Measurements from ENCODE around the gene ARMH3. TPM values are rescaled to one million over a fixed set of nuclear protein-coding genes. Genes with fewer than 3 reads are reported as not detected.

Gene ARMH3
- total and polyA plus RNA-seq, 8 donors: 3.5 to 29.0 (median 17.2) TPM

DNA sequence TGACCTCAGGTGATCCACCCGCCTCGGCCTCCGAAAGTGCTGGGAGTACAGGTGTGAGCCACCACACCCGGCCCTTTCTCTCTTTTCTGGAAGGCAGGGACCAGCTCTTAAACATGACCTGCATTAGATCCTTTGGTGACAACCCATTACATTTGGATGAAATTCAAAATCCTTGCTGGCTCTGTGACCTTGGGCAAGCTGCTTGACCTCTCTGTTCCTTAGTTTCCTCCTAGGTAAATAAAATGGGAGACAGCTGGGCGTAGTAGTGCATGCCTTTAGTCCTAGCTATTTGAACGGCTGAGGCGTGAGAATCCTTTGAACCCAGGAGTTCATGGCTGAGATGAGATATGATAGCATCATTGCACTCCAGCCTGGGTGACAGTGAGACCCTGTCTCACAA is 40.5 kb upstream of the ARMH3 start:
- TF ChIP-seq POLR2A (IDR thresholded peaks at IDR 0.05) (no peak), CTCF (IDR thresholded peaks at IDR 0.05) (no peak), EP300 (IDR thresholded peaks at IDR 0.05) (no peak), POLR2AphosphoS5 (IDR thresholded peaks at IDR 0.05) (no peak)
- peaks cover 0 to 5% (median 2%) of the 10 kb centered on the region in 4 donors for H3K36me3 ChIP-seq
- no peaks in the 10 kb centered on the region for H3K9me3 ChIP-seq
- no peak overlapping the region for H3K27ac ChIP-seq
- intact Hi-C loops (cut with DNase I; ENCODE audit: low total_unique reads): no loop called here
- 92 to 97% (median 92%) methylated on average over 7 of the region's 7 CpGs for WGBS, 5 donors
- no peaks in the 10 kb centered on the region for H3K4me1 ChIP-seq
- H3K4me3 ChIP-seq: no peak overlapping the region
- DNase-seq: no peak
- no peaks in the 10 kb centered on the region for H3K27me3 ChIP-seq

GRCh38 chr10:102090772-102091171 is 34.8 kb upstream of the ARMH3 start:
- WGBS, 5 donors: 54 to 69% (median 59%) methylated on average over 2 of the region's 2 CpGs

GRCh38 chr10:102086196-102086595 is 30.2 kb upstream of the ARMH3 start:
- H3K27me3 ChIP-seq: no peaks in the 10 kb centered on the region
- H3K9me3 ChIP-seq: no peaks in the 10 kb centered on the region
- no peaks in the 10 kb centered on the region for H3K36me3 ChIP-seq
- H3K4me3 ChIP-seq: no peak overlapping the region
- TF ChIP-seq CTCF (IDR thresholded peaks at IDR 0.05) (no peak), POLR2A (IDR thresholded peaks at IDR 0.05) (no peak), EP300 (IDR thresholded peaks at IDR 0.05) (no peak), POLR2AphosphoS5 (IDR thresholded peaks at IDR 0.05) (no peak)
- intact Hi-C loops (cut with DNase I; ENCODE audit: low total_unique reads): no loop called here
- no peak overlapping the region for H3K27ac ChIP-seq
- 92 to 97% (median 93%) methylated on average over 8 of the region's 8 CpGs for WGBS, 5 donors
- DNase-seq: no peak
- H3K4me1 ChIP-seq: no peaks in the 10 kb centered on the region

More at GRCh38 chr10:102090772-102091171, 34.8 kb upstream of the ARMH3 start:
- intact Hi-C loops (cut with DNase I; ENCODE audit: low total_unique reads): no loop called here
- DNase-seq: no peak
- Histone ChIP-seq H3K4me1 (no peaks in the 10 kb centered on the region), H3K9me3 (no peaks in the 10 kb centered on the region), H3K27me3 (no peaks in the 10 kb centered on the region), H3K36me3 (no peaks in the 10 kb centered on the region), H3K4me3 (no peak overlapping the region), H3K27ac (no peak overlapping the region)
- TF ChIP-seq CTCF (IDR thresholded peaks at IDR 0.05) (no peak), EP300 (IDR thresholded peaks at IDR 0.05) (no peak), POLR2A (IDR thresholded peaks at IDR 0.05) (no peak)

DNA sequence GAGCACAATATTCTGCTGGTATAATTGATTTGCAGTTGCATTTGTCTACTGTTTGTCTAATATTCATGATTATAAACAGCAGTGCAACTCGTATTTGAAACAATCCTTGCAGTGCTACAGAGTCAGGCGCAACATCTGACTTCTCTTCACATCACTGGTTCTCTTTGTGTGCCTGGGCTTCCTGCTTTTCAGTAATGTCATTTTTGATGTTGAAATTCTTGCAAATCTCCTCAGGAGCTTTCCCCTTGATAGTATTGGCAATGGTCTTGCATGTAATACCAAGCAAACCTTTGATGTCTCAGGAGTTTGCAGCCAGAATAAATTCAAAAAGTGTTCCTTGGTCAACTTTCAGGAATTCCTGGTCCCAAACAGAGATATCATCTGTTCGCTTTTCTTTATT is 29.4 kb upstream of the ARMH3 start:
- Histone ChIP-seq H3K4me1 (no peaks in the 10 kb centered on the region), H3K9me3 (no peaks in the 10 kb centered on the region), H3K27ac (no peak overlapping the region), H3K27me3 (no peaks in the 10 kb centered on the region), H3K36me3 (no peaks in the 10 kb centered on the region), H3K4me3 (no peak overlapping the region)
- WGBS, 5 donors: 84 to 90% (median 88%) methylated on average over 3 of the region's 3 CpGs
- intact Hi-C loops (cut with DNase I; ENCODE audit: low total_unique reads): no loop called here
- TF ChIP-seq CTCF (IDR thresholded peaks at IDR 0.05) (no peak), POLR2AphosphoS5 (IDR thresholded peaks at IDR 0.05) (no peak), EP300 (IDR thresholded peaks at IDR 0.05) (no peak), POLR2A (IDR thresholded peaks at IDR 0.05) (no peak)
- DNase-seq: no peak

Measured in stomach (tissue), 9 donors.